ENCODE results near the gene KRTAP4-12.
"Not testable (repeated sequence)": the region's sequence is repeated elsewhere in the genome, so short reads cannot be mapped to it uniquely, and the experiment has no call there.

The KRTAP4-12 gene

DNA sequence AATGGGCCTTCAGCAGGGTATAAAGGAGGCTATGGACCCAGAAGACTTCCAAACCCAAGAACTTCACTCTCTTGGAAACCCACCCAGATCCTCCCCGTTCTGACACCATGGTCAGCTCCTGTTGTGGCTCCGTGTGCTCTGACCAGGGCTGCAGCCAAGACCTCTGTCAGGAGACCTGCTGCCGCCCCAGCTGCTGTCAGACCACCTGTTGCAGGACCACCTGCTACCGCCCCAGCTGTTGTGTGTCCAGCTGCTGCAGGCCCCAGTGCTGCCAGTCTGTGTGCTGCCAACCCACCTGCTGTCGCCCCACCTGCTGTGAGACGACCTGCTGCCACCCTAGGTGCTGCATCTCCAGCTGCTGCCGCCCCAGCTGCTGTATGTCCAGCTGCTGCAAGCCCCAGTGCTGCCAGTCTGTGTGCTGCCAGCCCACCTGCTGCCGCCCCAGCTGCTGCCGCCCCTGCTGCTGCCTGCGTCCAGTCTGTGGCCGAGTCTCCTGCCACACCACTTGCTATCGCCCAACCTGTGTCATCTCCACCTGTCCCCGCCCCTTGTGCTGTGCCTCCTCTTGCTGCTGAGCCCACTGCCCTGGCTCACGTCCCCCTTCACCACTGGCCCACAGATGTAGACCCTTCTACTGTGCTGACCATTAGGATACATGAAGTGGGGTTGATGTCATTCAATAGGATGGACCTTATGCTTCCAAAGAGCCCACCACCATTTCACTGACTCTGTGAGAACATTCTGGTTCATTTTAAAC is 39.7 kb downstream of the KRTAP4-12 start, which contains the start of gene KRTAP4-7:
Gene KRTAP4-7 (plus strand): TSS at position 51 of the 757 bp plus-strand sequence. CDS start 57 bp downstream, at position 108.
- not testable (repeated sequence) for DNase-seq

DNA sequence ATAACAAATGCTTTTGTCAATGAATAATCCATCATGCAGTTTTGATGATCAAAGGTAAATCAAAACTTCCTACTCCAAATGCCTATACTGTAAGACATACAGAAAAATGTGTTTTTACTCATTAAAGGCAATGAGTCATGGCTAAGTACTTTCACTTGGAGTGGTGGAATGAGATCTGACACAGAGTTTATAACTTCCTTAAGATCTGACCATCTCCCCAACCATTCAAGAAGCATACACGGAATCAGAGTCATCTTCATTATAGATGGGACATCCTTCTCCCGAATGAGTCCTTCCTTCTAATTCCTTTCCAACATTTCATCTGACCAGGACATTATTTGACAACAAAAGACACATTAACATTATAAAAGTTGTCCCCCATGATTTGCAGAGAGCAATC is 40.6 kb downstream of the KRTAP4-12 start:
- DNase-seq, result not testable (repeated sequence)

DNA sequence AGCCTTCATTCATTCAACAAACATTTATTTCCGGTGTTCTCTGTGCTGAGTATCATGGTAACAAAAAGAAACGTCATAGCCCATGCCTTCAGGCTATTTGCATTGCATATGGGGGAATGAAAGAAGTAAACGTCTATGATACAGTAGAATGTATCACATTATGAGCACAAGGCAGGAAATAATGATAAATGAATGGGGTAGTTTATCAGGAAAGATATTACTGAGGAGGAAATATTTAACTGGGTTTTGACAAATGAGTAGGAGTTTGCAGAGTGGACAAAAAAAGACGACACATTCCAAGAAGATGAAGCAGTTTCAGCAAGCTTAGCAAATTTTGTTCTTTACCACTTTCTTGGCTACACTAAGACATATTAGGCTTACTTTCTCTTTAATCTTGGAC is 41.4 kb downstream of the KRTAP4-12 start:
- no peak for DNase-seq

DNA sequence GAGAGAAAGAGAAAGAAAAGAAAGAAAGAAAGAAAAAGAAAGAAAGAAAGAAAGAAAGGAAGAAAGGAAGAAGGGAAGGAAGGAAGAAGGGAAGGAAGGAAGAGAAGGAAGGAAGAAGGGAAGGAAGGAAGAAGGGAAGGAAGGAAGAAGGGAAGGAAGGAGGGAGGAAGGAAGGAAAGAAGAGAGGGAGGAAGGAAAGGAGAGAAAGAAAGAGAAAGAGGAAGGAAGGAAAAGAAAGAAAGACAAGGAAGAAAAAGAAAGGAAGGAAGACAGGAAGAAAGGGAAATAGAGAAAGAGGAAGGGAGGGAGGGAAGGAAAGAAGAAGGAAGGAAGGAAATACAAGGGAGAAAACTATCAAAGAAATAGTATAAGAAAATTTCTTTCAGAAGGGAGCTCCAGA is 47.2 kb downstream of the KRTAP4-12 start:
- DNase-seq, result no peak

DNA sequence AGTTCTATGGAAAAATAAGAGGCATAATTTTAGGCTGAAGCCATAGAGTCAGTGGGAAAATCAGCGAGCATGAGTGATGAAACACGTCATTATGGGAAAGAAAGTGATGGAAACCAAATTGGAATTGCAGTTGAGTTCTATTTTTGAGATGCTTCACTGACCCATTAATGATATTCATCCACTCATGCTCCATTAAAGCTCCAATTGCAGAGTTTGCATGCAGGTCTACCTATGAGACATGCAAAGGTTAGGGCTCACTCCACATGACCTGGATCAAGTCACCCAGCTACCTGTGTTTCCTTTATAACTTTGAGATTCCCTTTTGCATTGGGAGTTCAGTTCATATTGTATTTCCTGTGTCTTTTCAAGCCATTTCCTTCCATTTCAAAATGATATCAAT is 50.3 kb downstream of the KRTAP4-12 start:
- no peak for DNase-seq

Data from NCI-H1105 treated with DMSO at 0.1 percent for 48 hours (cell line).